RWPE2 (cell line): ENCODE data around the gene HLA-DQA2.
"Not testable (repeated sequence)": the region's sequence is repeated elsewhere in the genome, so short reads cannot be mapped to it uniquely, and the experiment has no call there.

Experiments
- ATAC-seq: fragments of 200-7000 bp; cut with Tn5 transposase; 3 replicates; pipeline ENCODE4 v1.9.1; 2021; ENCODE audit warnings: low read depth
- DNase-seq: peaks from one replicate; pipeline ENCODE4 v3.0.0-alpha.2; 2020; ENCODE audit warnings: low spot score
- H3K27ac ChIP-seq: fragments of 450-650 bp; 2 replicates; pipeline ENCODE4 v1.5.1; 2017; ENCODE audit warnings: mild to moderate bottlenecking; ENCODE audit not compliant: poor library complexity, severe bottlenecking
- H3K27me3 ChIP-seq: fragments of 250-450 bp; sonication (Bioruptor Pico); 2 replicates; pipeline ENCODE4 v1.5.1; 2021; ENCODE audit warnings: mild to moderate bottlenecking, moderate library complexity; ENCODE audit not compliant: insufficient read depth, poor library complexity, severe bottlenecking
- H3K36me3 ChIP-seq: fragments of 250-450 bp; sonication (Bioruptor Pico); 2 replicates; pipeline ENCODE4 v1.5.1; 2020; ENCODE audit warnings: low read depth, mild to moderate bottlenecking, moderate library complexity
- H3K4me1 ChIP-seq: fragments of 250-450 bp; sonication (Bioruptor Pico); 2 replicates; pipeline ENCODE4 v1.5.1; 2021; ENCODE audit warnings: mild to moderate bottlenecking, moderate library complexity; ENCODE audit not compliant: insufficient read depth, poor library complexity, severe bottlenecking
- H3K4me3 ChIP-seq: fragments of 250-450 bp; sonication (Bioruptor Pico); 2 replicates; pipeline ENCODE4 v1.5.1; 2021; ENCODE audit warnings: mild to moderate bottlenecking, moderate library complexity; ENCODE audit not compliant: severe bottlenecking
- H3K9me3 ChIP-seq: fragments of 250-450 bp; sonication (Bioruptor Pico); 2 replicates; pipeline ENCODE4 v1.5.1; 2021; ENCODE audit warnings: mild to moderate bottlenecking, moderate library complexity; ENCODE audit not compliant: severe bottlenecking
- CTCF ChIP-seq: fragments of 450-650 bp; IDR thresholded peaks from one replicate; pipeline ENCODE4 v1.5.1; 2017; ENCODE audit warnings: mild to moderate bottlenecking, moderate library complexity; ENCODE audit not compliant: poor library complexity, severe bottlenecking

HLA-DQA2 gene

GRCh38 chr6:32703347-32703746, 37.8 kb upstream of the HLA-DQA2 start:
- H3K4me3 ChIP-seq = no peak overlapping the region
- no peaks in the 10 kb centered on the region for H3K36me3 ChIP-seq
- H3K27me3 ChIP-seq = peaks cover 6% of the 10 kb centered on the region
- no peak for DNase-seq
- H3K9me3 ChIP-seq = no peaks in the 10 kb centered on the region
- no peak for TF ChIP-seq CTCF
- H3K27ac ChIP-seq = no peak overlapping the region
- no peak for ATAC-seq
- no peaks in the 10 kb centered on the region for H3K4me1 ChIP-seq

- H3K4me3 ChIP-seq, H3K27me3 ChIP-seq, DNase-seq, H3K9me3 ChIP-seq, ATAC-seq, H3K36me3 ChIP-seq, H3K27ac ChIP-seq, H3K4me1 ChIP-seq: not testable (repeated sequence)
Measured at GRCh38 chr6:32705164-32705563, 36.0 kb upstream of the HLA-DQA2 start.

- no peaks in the 10 kb centered on the region for H3K27me3 ChIP-seq
- DNase-seq (no peak), ATAC-seq (no peak)
- H3K4me3 ChIP-seq = no peak overlapping the region
- H3K27ac ChIP-seq = no peak overlapping the region
- no peaks in the 10 kb centered on the region for H3K36me3 ChIP-seq
- no peaks in the 10 kb centered on the region for H3K9me3 ChIP-seq
- no peaks in the 10 kb centered on the region for H3K4me1 ChIP-seq
- TF ChIP-seq CTCF = no peak
Measured at GRCh38 chr6:32709625-32710024, 31.6 kb upstream of the HLA-DQA2 start.

GRCh38 chr6:32713241-32713640, 27.9 kb upstream of the HLA-DQA2 start:
- Histone ChIP-seq H3K27ac (no peak overlapping the region), H3K9me3 (no peaks in the 10 kb centered on the region), H3K36me3 (no peaks in the 10 kb centered on the region), H3K27me3 (no peaks in the 10 kb centered on the region), H3K4me1 (no peaks in the 10 kb centered on the region), H3K4me3 (no peak overlapping the region)
- TF ChIP-seq CTCF = no peak
- ATAC-seq (no peak), DNase-seq (no peak)

- Histone ChIP-seq H3K27me3 (no peaks in the 10 kb centered on the region), H3K4me3 (no peak overlapping the region), H3K4me1 (no peaks in the 10 kb centered on the region), H3K9me3 (no peaks in the 10 kb centered on the region), H3K27ac (no peak overlapping the region), H3K36me3 (no peaks in the 10 kb centered on the region)
- TF ChIP-seq CTCF = no peak
- DNase-seq (no peak), ATAC-seq (no peak)
Measured at GRCh38 chr6:32716396-32716795, 24.8 kb upstream of the HLA-DQA2 start.
